T-cell (primary cell): ENCODE results near the gene SENP7. TPM values are rescaled to one million over a fixed set of nuclear protein-coding genes. Genes with fewer than 3 reads are reported as not detected.

Experiments used
- ATAC-seq, 4 experiments: fragments of 200-7000 bp in 3 of 4; fragments of 150-1000 bp in 1 of 4; cut with Tn5 transposase; replicated peaks in 1 of 4; 1 replicate in 3 of 4; 2 replicates in 1 of 4; pipeline ENCODE4 v1.10.0; 2021; ENCODE audit warnings: moderate library complexity in 3 of 4, mild to moderate bottlenecking in 2 of 4, moderate number of reproducible peaks in 1 of 4
- CTCF ChIA-PET, 2 donors: fragments of 300-600 bp; sonication (Branson Sonifier 250); formaldehyde crosslinking; loops; one replicate each; lab custom pipeline; 2022; ENCODE audit warnings: antibody characterized with exemption in 2 of 2; lab: Charles Lee
- POLR2A ChIA-PET, 2 donors: fragments of 300-600 bp; sonication (Branson Sonifier 250); formaldehyde crosslinking; loops; one replicate each; lab custom pipeline; 2022; ENCODE audit warnings: antibody characterized with exemption in 2 of 2; lab: Charles Lee
- DNase-seq, 35 experiments: peaks; one replicate each; pipeline versions ENCODE4 v3.0.0 to v3.0.0-alpha.2; 2013 to 2023
- H3K27ac ChIP-seq: one replicate; pipeline ENCODE4 v1.5.1; 2013; ENCODE audit warnings: low read length
- H3K27me3 ChIP-seq, 2 experiments: replicated peaks in 1 of 2; 1 replicate in 1 of 2; 2 replicates in 1 of 2; pipeline versions ENCODE4 v1.6.1 to v1.7.0; 2013; ENCODE audit warnings: low read length in 1 of 2, mixed read lengths in 1 of 2; ENCODE audit not compliant: control insufficient read depth in 2 of 2, insufficient read depth in 2 of 2; ENCODE audit errors: extremely low read depth in 1 of 2
- H3K36me3 ChIP-seq, 2 donors: 1 replicate in 1 of 2; 2 replicates in 1 of 2; pipeline versions ENCODE4 v1.6.1 to v1.7.0; 2013; ENCODE audit warnings: low read length in 1 of 2; ENCODE audit not compliant: control insufficient read depth in 2 of 2, insufficient read depth in 1 of 2; ENCODE audit errors: extremely low read depth in 1 of 2
- H3K4me1 ChIP-seq, 2 experiments: 1 replicate in 1 of 2; 2 replicates in 1 of 2; pipeline versions ENCODE4 v1.6.1 to v1.7.0; 2013; ENCODE audit warnings: low read length in 2 of 2, mixed read lengths in 1 of 2; ENCODE audit not compliant: insufficient read depth in 2 of 2, control insufficient read depth in 1 of 2; ENCODE audit errors: extremely low read depth in 1 of 2
- H3K4me3 ChIP-seq, 2 donors: 1 replicate in 1 of 2; 2 replicates in 1 of 2; pipeline versions ENCODE4 v1.5.1 to v1.7.0; 2013; ENCODE audit warnings: mild to moderate bottlenecking in 2 of 2, low read length in 1 of 2, moderate library complexity in 1 of 2; ENCODE audit not compliant: control insufficient read depth in 1 of 2; ENCODE audit errors: extremely low read depth in 1 of 2
- H3K9me3 ChIP-seq: 2 replicates; pipeline ENCODE4 v1.7.0; 2013
- H3K27ac Mint-ChIP-seq, 2 donors: one replicate each; pipeline ENCODE4 v1.8.0; 2020 to 2021; ENCODE audit warnings: mild to moderate bottlenecking in 2 of 2, mixed read lengths in 2 of 2
- H3K27me3 Mint-ChIP-seq, 2 donors: one replicate each; pipeline ENCODE4 v1.8.0; 2021 to 2022; ENCODE audit warnings: mixed read lengths in 2 of 2
- H3K36me3 Mint-ChIP-seq: one replicate; pipeline ENCODE4 v1.8.0; 2021; ENCODE audit warnings: mixed read lengths
- H3K4me1 Mint-ChIP-seq, 3 donors: one replicate each; pipeline ENCODE4 v1.8.0; 2020 to 2022; ENCODE audit warnings: mixed read lengths in 3 of 3, mild to moderate bottlenecking in 1 of 3
- H3K4me3 Mint-ChIP-seq, 3 donors: one replicate each; pipeline ENCODE4 v1.8.0; 2020 to 2022; ENCODE audit warnings: mild to moderate bottlenecking in 3 of 3, mixed read lengths in 3 of 3, moderate library complexity in 3 of 3
- H3K9me3 Mint-ChIP-seq, 3 donors: one replicate each; pipeline ENCODE4 v1.8.0; 2020 to 2022; ENCODE audit warnings: mixed read lengths in 3 of 3
- WGBS: methylation state at CpG from one replicate; pipeline ENCODE4 v1.1.5; 2013; ENCODE audit warnings: missing lambda C conversion rate; ENCODE audit not compliant: insufficient coverage; 5-methylcytosine and 5-hydroxymethylcytosine counted together
- total RNA-seq, 35 experiments: library from RNA in 6 of 35; stranded (reverse) in 6 of 35; fragments of 120-200 nt in 1 of 35; gene quantifications; one replicate each; pipeline versions ENCODE4 v1.2.1 to v1.2.4 and lab custom pipeline; 2013 to 2026

Gene SENP7
- total RNA-seq, 5 donors from 2014 or later (not counting 1 experiment from before 2014, with no cell fraction given) = 45.8 to 55.9 (median 48.6) TPM

GRCh38 chr3:101284757-101285156 lies 228.3 kb downstream of the SENP7 start:
- Mint-ChIP-seq H3K36me3 (peaks cover 19% of the 10 kb centered on the region), H3K27ac (no peak overlapping the region), H3K4me1 (no peaks in the 10 kb centered on the region), H3K27me3 (no peaks in the 10 kb centered on the region), H3K9me3 (peaks cover 6 to 12% (median 7%) of the 10 kb centered on the region in 3 donors), H3K4me3 (no peak overlapping the region)
- no peaks in the 10 kb centered on the region for H3K4me1 ChIP-seq
- DNase-seq (no peak), ATAC-seq (no peak)
- H3K36me3 ChIP-seq = no peaks in the 10 kb centered on the region
- POLR2A ChIA-PET = interaction anchor here in 1 of 2 donors (1.2 kb wide), 1 partner anchor 68 kb away, joined by 3 read pairs; no protein-coding TSS in a partner anchor
- H3K27me3 ChIP-seq = no peaks in the 10 kb centered on the region
- CTCF ChIA-PET = interaction anchor here in 1 of 2 donors (0.6 kb wide), 1 partner anchor 38 kb away, joined by 4 read pairs; no protein-coding TSS in a partner anchor
- no CpG with 5 or more reads among the region's 1 CpG for WGBS
- no peaks in the 10 kb centered on the region for H3K9me3 ChIP-seq
- no peak overlapping the region for H3K27ac ChIP-seq
- no peak overlapping the region for H3K4me3 ChIP-seq

- POLR2A ChIA-PET = no interaction called here
- H3K4me1 Mint-ChIP-seq = no peaks in the 10 kb centered on the region
Observed at GRCh38 chr3:101281521-101282030, 231.4 kb downstream of the SENP7 start.

GRCh38 chr3:101279765-101280385 lies 233.1 kb downstream of the SENP7 start:
- no peaks in the 10 kb centered on the region for H3K36me3 ChIP-seq
- Mint-ChIP-seq H3K27me3 (no peaks in the 10 kb centered on the region), H3K4me3 (no peak overlapping the region), H3K27ac (no peak overlapping the region), H3K9me3 (no peaks in the 10 kb centered on the region), H3K4me1 (no peaks in the 10 kb centered on the region), H3K36me3 (peaks cover 15% of the 10 kb centered on the region)
- H3K4me1 ChIP-seq = no peaks in the 10 kb centered on the region
- no peak overlapping the region for H3K4me3 ChIP-seq
- ChIA-PET POLR2A (no interaction called here), CTCF (no interaction called here)
- H3K27me3 ChIP-seq = no peaks in the 10 kb centered on the region
- H3K27ac ChIP-seq = no peak overlapping the region
- ATAC-seq = no peak
- no peaks in the 10 kb centered on the region for H3K9me3 ChIP-seq
- no CpG with 5 or more reads among the region's 1 CpG for WGBS
- no peak for DNase-seq

More at GRCh38 chr3:101281521-101282030, 231.4 kb downstream of the SENP7 start:
- no peak overlapping the region for H3K4me3 ChIP-seq
- no peaks in the 10 kb centered on the region for H3K27me3 ChIP-seq
- H3K36me3 ChIP-seq = no peaks in the 10 kb centered on the region
- no CpG with 5 or more reads among the region's 3 CpGs for WGBS
- peaks cover 5% of the 10 kb centered on the region for H3K36me3 Mint-ChIP-seq
- no peak overlapping the region for H3K4me3 Mint-ChIP-seq
- no peaks in the 10 kb centered on the region for H3K9me3 ChIP-seq
- H3K27me3 Mint-ChIP-seq = no peaks in the 10 kb centered on the region
- no peaks in the 10 kb centered on the region for H3K4me1 ChIP-seq
- no peak for DNase-seq
- no peak overlapping the region for H3K27ac Mint-ChIP-seq
- no peak overlapping the region for H3K27ac ChIP-seq
- CTCF ChIA-PET = no interaction called here
- ATAC-seq = no peak
- no peaks in the 10 kb centered on the region for H3K9me3 Mint-ChIP-seq

- no peak overlapping the region for H3K27ac ChIP-seq
- Mint-ChIP-seq H3K27ac (no peak overlapping the region), H3K4me3 (no peak overlapping the region), H3K36me3 (peaks cover 18% of the 10 kb centered on the region), H3K4me1 (no peaks in the 10 kb centered on the region), H3K27me3 (no peaks in the 10 kb centered on the region), H3K9me3 (no peaks in the 10 kb centered on the region)
- H3K9me3 ChIP-seq = no peaks in the 10 kb centered on the region
- no peaks in the 10 kb centered on the region for H3K27me3 ChIP-seq
- POLR2A ChIA-PET = no interaction called here
- H3K36me3 ChIP-seq = no peaks in the 10 kb centered on the region
- H3K4me1 ChIP-seq = no peaks in the 10 kb centered on the region
- CTCF ChIA-PET = no interaction called here
- ATAC-seq (no peak), DNase-seq (no peak)
- no peak overlapping the region for H3K4me3 ChIP-seq
Observed at GRCh38 chr3:101279162-101279561, 233.8 kb downstream of the SENP7 start.

GRCh38 chr3:101278727-101279126 lies 234.3 kb downstream of the SENP7 start:
- CTCF ChIA-PET = no interaction called here
- ATAC-seq = no peak
- DNase-seq = no peak
- H3K27ac ChIP-seq = no peak overlapping the region
- no peaks in the 10 kb centered on the region for H3K4me1 ChIP-seq
- Mint-ChIP-seq H3K4me3 (no peak overlapping the region), H3K4me1 (no peaks in the 10 kb centered on the region), H3K27ac (no peak overlapping the region), H3K36me3 (peaks cover 15% of the 10 kb centered on the region), H3K27me3 (no peaks in the 10 kb centered on the region), H3K9me3 (no peaks in the 10 kb centered on the region)
- no peaks in the 10 kb centered on the region for H3K36me3 ChIP-seq
- H3K4me3 ChIP-seq = no peak overlapping the region
- H3K27me3 ChIP-seq = no peaks in the 10 kb centered on the region
- POLR2A ChIA-PET = no interaction called here
- no peaks in the 10 kb centered on the region for H3K9me3 ChIP-seq

Other genes with a start within 250 kb of the SENP7 start
- gene IMPG2, start 192.6 kb downstream of the SENP7 start, total RNA-seq = under 1 TPM; 0.56 to 0.88 (median 0.76) TPM
- gene TRMT10C, start 48.7 kb upstream of the SENP7 start, total RNA-seq = 10 to 100 TPM; 21.4 to 33.3 (median 22.2) TPM
- gene PCNP, start 61.0 kb upstream of the SENP7 start, total RNA-seq = 100 to 1,000 TPM; 126 to 158 (median 151) TPM
- gene ZBTB11, start 163.9 kb upstream of the SENP7 start, total RNA-seq = 10 to 100 TPM; 38.7 to 61.4 (median 45.6) TPM
- gene RPL24, start 173.5 kb upstream of the SENP7 start, total RNA-seq = 1,000 to 10,000 TPM; 1,381 to 1,498 (median 1,473) TPM
- gene CEP97, start 211.4 kb upstream of the SENP7 start, total RNA-seq = 10 to 100 TPM in 4 of 5 donors, 1 to 10 TPM in 1; 9.9 to 13.9 (median 12.7) TPM